KG1 (cell line): Measurements from ENCODE around the gene SLC7A14.

Source experiments
- DNase-seq: peaks from one replicate; lab custom pipeline; 2025; lab: John Stamatoyannopoulos, UW

SLC7A14 gene

GRCh38 chr3:170585937-170586310, at the start of gene SLC7A14:
Gene SLC7A14 (minus strand): TSS chr3:170586075. CDS start chr3:170526936, 59,139 bp downstream.
- no peak for DNase-seq

DNA sequence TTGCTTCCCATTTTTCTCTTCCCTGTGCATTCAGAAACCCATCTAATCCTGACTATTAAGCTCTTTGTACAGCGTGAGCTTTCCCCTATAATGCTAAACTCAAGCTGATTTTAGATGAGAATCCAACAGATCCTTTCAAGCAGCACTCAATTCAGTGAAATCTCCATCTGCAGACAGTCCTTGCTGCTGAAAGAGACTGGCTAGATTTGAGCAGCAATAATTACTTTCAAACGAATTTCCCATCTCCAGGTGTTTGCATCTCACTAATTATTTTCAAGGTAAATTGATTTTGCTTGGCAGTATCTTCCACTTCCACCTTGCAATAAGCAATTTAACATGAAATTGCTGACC, 49.5 kb upstream of the SLC7A14 start:
- DNase-seq, result no peak

DNA sequence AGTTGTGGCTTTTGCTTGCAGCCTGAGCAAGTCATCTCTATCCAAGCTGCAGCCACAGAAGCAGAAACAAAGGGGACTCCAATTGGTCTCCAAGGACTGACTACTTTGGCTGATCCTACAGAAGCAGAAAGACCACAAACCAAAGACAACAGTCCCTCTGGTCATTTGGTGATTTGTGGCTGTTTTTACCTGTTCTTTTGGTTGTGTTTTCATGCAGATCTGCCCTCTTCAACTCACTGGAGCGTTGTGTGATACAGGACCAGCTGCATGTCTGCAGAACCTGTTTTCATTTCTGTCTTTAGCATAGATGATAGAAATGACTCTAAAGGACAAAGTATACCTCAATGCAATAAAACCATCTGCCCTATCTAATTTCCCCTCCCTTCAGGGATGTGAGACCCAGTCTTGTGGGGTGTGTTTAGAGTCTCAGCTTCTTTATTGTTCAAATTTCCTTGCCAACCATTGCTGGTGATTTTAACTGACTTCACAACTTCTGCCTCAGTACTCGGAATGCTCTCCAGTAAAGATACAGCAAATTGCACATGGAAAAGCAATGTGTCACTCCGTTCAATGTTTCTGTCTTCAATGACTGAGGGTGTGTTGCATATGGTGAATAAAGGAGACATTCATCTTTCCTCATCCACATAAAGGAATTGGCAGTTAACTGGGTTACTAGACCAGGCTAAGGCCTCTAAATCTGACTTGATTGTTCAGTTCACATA, 48.9 kb upstream of the SLC7A14 start:
- DNase-seq, result no peak

DNA sequence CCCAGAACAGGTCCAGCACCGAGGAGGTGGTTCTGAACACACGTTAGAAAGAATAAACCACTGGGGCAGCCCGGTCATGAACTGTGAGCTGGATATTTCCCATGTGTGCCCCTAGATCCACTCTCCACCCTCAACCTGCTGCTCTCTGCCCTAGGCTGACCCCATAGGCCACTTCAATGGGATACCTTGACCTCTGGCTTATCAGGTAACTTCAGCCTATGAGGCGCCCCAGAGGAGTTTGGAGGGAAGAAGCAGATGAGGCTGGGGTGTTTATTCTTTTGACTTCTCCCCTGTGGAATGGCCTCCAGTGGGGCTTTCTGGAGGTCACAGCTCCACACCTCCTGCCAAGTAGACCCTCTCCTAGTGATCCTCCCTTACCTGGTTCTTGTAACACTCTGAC, 47.7 kb upstream of the SLC7A14 start:
- no peak for DNase-seq

DNA sequence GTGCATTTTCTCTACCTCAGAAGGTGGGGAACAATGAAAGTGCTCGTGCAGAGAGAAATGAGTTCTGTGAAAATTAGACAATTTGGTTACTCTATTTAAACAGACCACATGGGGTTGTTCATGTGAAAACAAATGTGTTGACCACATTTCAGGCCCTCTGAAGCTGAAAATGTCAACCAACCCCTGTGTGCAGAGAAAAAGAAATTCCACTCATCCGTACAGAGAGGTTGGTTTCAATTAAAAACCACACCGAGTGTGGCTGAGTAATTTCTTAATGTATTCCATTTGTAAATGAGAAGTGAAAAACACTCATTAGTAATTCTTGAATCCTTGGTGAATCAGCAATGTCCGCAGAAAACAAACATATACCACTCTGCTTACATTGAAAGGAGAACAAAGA, 46.9 kb upstream of the SLC7A14 start:
- no peak for DNase-seq

DNA sequence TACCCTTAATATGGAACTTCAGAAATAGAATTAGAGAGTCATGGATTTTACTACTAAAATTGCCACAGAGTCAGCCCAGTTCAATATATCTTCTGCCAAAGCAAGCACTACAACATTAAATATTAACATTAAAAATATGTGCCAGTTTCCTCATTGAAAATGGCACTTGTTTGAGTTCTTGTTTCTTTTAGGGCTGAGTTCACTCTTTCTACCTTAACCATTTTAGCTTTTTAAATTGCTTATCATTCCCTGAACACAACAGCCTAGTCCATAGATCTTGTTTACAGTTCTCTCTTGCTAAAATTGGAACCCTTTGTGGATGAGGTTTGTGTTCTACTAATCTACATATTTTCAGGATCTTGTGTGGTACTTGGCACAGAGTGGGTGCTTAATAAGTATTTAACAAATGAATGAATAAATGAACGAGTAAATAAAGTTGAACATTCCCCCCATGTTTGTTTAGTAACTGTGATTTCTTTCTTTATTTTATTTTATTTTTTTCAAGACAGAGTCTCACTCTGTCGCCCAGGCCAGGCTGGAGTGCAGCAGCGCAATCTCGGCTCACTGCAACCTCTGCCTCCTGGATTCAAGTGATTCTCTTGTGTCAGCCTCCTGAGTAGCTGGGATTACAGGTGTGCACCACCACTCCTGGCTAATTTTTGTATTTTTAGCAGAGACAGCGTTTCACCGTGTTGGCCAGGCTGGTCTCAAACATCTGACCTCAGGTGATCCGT, 46.0 kb upstream of the SLC7A14 start:
- DNase-seq, result no peak

DNA sequence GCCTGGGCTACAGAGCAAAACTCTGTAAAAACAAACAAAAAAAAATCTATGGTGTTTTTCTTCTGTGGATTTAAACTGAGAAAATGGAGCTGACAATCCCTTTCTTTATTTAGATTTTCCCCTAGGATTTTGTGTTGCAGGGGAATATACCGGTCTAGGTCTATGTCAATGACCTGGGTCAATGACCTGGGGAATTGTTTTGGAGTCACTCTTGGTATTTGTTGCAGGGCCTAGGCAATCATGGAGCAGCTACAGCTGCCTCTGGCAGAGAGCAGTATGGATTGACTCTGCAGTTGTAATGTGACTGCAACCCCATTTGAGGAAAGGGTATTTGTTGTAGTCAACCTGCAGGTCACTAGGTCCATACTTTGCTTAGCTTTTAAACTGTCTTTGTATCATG, 37.6 kb upstream of the SLC7A14 start:
- no peak for DNase-seq

- DNase-seq, result no peak
Observed at GRCh38 chr3:170622369-170623159, 36.7 kb upstream of the SLC7A14 start.

GRCh38 chr3:170621256-170621655, 35.4 kb upstream of the SLC7A14 start:
- DNase-seq, result no peak

DNA sequence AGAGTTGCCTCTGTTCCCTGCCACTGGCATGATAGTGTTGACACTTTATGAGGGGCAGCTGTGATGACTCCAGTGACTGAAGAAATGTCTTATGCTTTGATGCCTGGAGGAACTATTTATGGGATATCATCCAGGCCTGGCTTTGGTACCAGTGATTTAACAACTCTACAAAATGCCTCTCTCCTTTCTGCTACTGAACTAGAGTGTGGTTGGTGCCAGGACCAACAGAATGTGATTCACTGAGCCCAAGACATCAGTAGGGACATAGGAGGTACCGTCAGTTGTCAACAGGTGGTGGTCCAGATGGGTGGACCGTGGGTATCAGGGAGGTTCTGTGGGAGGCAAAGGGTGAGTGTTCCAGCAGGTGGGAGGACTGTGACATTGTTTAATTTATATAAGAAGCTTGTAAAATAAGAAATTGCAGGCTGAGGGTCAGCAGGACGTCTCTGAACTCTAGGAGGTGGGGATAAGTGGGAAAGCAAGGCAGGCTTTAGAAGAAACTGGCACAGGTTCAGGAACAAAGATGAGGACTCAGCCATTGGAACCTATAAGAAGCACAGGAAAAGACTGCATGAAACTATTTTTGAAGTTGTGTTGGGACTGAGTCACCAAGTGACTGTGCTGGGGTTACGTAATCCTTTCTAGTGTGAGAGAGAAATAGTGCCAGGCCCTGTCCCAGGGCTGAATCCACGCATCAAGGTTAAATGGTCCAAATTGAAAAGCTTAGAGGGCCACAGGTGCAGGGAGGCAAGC, 28.5 kb upstream of the SLC7A14 start:
- DNase-seq, result no peak

- no peak for DNase-seq
Observed at GRCh38 chr3:170611751-170612150, 25.9 kb upstream of the SLC7A14 start.

GRCh38 chr3:170610321-170610884, 24.5 kb upstream of the SLC7A14 start:
- no peak for DNase-seq

- no peak for DNase-seq
Observed at GRCh38 chr3:170608475-170608874, 22.6 kb upstream of the SLC7A14 start.

DNA sequence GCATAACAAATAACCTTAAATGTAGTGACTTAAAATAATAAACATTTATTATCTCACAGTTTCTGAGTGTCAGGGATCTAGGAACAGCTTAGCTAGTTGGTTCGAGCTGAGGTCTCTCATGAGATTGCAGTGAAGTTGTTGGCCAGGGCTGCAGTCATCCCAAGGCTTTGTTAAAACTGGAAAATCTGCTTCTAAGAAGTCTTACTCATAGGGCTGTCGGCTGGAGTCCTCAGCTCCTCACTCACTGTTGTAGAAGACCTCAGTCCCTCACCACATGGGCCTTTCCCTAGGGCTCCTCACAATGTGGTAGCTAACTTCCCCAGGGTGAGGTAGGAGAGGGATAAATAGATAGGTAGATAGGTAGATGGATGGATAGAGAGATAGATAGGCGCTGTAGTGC, 20.8 kb upstream of the SLC7A14 start:
- no peak for DNase-seq

GRCh38 chr3:170605490-170605889, 19.6 kb upstream of the SLC7A14 start:
- DNase-seq, result no peak

DNA sequence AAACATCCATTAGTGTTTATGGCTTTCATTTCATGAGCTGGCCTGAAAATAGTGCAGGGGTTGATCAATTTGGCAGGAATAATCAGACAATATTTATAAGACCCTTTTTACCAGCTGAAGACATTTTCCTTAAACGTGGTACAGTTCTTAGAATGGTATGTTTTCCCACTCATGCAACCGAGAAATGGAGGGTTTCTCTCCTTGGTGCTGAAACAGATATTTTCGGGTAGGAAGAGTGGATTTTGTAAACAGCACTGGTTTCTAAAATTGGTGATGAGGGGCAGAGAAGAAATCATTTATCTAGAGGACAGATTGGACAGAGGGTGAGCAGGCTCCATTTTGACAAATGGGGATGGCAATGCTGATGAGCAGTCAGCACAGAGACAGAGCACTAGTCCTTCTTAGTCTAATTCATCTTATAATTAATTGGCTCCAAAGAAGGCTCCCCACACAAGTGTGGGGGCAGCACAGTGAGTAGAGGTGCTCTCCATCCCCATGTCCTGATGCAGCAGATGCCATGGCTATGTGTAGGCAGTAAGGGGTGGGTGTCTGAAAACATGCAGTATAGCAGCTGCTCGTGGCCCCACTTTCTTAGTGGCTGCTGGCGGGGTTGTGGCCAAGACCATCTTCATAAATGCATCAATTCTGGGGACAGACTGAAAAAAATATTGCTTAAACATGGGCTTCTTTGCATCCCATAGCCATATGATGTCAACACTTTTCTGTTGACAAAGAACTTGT, 18.1 kb upstream of the SLC7A14 start:
- no peak for DNase-seq

DNA sequence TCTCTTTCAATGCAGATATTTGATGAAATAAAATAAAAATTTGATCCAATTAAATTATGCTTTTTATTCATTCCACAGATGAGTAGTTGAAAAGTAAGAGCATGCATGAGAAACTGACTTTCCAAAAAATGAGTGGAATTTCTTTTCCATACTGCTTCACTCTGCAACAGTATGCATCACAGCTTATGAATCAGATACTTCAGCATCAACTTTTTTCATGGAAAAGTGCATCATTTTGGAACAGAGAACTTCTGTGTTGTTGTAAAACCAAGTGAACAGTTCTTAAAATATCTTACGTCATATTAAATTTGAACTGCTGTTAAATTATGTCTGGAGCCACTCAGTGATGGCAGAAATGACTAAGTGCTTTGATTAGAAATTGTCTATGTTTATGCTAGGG, 16.7 kb upstream of the SLC7A14 start:
- DNase-seq, result no peak

GRCh38 chr3:170600005-170600624, 14.2 kb upstream of the SLC7A14 start:
- no peak for DNase-seq

- DNase-seq, result no peak
Observed at GRCh38 chr3:170599091-170599490, 13.2 kb upstream of the SLC7A14 start.

DNA sequence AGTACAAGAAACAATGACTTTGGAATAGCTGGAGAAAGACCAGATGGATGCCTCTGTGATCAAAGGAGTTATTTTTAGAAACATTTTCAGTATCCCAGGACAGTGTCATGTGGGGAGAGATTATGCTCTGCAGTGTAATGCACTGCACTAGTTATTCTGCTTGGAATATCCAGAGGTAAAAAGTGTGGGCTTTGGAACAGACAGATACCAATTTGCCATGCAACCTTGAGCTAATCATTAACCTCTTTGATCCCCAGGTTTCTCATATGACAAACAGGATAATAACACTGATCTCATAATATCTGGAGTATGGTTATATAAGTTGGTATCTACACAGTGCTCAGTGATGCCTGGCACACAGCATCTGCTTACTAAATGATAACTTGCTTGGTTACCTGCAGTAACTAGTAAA, 12.2 kb upstream of the SLC7A14 start:
- no peak for DNase-seq

GRCh38 chr3:170594528-170594927, 8.7 kb upstream of the SLC7A14 start:
- DNase-seq, result no peak
